Right forelimb (tissue), 1 donor: ENCODE results near the gene LRRC59.
A peak's percentile ranks its signal among the peaks of the same experiment; 100 is the strongest.

ENCODE experiments used
- DNase-seq: peaks from one replicate; pipeline ENCODE4 v3.0.0-alpha.2; 2018

The LRRC59 gene

DNA sequence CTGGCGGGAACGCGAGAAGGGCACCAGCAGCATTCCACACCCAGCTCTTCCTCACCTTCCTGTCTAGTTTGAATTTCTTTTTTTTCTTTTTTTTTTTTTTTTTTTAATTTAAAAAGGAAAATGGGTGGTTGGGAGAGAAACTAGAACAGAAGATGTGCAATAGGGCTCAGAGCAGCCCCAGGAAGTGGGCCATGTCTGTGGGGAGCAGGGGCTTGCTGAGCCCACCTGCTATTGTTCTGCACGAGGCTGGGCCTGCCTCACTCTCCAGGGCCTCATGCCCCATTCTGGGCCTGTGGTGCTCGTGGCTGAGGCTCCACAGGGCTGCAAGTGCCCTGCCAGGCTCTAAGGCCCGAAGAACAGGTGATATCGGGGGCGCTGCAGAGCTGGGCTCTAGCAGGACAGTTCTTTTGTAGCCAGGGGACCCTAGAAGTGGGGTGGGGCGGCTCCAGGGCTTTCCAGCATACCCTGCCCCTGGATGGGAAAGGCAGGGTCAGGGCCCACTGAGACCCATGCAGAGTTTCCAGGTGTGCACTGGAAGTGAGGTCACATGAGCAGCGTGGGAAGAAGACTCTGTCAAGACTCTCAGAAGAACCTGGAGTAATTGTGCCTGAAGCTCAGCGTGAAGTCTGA, 36.7 kb downstream of the LRRC59 start:
- no peak for DNase-seq

DNA sequence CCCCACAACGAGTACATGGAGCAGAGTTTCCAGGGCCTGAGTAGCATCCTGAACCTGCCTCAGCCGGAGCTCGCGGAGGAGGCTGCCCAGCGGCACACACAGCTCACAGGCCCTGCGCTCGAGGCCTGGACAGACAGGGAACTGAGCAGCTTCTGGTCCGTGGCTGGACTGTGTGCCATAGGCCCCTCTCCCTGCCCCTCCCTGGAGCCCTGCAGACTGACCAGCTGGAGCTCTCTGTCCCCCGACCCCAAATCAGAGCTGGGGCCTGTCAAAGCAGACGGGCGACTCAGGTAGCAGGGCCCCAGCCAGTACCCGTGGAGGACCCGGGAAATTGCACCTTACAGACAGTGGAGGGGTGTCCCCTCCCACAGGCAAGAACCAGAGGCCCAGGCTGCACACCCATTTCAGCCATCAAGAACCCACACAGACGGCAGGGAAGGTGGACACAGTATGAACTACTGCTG, 37.3 kb downstream of the LRRC59 start:
- DNase-seq: peak; percentile 35

DNA sequence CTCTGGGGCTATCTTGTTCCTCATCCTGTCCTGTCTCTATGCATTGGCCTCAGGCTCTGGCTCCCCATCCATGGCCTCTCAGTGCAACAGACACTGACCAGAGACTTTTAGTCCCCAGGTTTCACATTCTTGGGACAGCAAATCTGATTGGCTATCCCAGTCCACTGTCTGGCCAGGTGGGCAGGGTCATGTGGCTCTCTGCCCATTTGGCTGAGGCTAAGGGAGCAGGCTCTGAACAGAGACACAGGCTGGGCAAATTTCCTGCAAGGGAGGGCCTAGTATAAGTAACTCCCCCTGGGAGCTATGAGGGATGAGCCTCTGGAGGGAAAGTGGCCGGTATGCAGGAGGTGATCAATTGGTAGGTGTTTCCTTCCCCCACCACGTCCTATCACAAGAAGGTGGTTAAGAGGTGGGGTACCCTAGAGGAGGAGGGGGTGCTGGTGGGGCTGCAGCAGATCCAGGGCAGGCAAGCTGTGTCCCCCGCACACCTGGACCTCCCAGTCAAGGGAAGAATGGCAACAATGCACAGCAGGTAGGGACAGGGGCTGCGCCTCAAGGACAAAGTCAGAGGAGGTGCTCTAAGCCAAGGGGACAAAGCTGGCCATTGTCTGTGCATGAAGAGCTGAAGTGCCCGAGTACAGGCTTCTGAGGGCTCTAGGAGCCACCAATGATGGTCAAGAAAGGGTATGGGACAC, 38.2 kb downstream of the LRRC59 start:
- no peak for DNase-seq

DNA sequence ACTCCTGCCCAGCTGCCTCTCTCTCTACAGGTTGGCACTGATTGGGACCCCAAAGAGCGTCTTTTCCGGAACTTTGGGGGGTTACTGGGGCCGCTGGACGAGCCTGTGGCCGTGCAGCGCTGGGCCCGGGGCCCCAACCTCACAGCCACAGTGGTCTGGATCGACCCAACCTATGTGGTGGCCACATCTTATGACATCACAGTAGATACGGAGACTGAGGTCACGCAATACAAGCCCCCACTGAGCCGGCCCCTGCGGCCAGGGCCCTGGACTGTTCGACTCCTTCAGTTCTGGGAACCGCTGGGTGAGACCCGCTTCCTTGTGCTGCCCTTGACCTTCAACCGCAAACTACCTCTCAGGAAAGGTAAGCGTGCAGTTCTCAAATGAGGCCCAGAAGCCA, 39.1 kb downstream of the LRRC59 start:
- DNase-seq: no peak

- peak; percentile 37 for DNase-seq
Observed at GRCh38 chr17:50356892-50357510, 40.3 kb downstream of the LRRC59 start.

DNA sequence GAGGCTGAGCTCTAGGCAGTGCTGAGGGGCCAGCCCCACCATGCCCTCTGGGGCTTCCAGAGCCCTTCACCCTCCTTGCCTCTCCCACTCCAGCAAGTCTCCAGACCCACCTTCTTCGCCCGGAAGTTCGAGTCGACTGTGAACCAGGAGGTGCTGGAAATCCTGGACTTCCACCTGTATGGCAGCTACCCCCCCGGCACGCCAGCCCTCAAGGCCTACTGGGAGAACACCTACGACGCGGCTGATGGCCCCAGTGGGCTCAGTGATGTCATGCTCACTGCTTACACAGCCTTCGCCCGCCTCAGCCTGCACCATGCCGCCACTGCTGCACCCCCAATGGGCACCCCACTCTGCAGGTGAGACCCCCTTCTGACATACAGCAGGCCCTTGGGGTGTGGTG, 40.9 kb downstream of the LRRC59 start:
- peak; percentile 35 for DNase-seq

- peak; percentile 39 for DNase-seq
Observed at GRCh38 chr17:50355701-50356341, 41.5 kb downstream of the LRRC59 start.

DNA sequence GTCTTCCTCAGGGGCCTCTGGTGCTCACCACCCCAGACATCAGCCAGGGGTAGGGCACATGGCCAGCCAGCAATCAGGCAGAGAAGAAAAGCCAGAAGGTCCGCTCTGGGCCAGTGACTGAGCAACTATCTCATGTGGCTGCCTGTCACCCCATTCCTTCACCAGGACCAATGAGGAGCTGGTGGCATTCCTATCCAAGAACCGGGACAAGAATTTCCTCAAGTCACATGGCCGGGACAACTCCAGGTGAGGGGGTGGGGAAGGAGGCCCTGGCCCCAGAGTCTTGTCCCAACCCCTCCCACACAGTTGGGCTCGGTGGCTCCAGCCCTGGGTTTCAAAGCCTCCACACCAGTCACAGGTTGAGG, 42.0 kb downstream of the LRRC59 start:
- no peak for DNase-seq

DNA sequence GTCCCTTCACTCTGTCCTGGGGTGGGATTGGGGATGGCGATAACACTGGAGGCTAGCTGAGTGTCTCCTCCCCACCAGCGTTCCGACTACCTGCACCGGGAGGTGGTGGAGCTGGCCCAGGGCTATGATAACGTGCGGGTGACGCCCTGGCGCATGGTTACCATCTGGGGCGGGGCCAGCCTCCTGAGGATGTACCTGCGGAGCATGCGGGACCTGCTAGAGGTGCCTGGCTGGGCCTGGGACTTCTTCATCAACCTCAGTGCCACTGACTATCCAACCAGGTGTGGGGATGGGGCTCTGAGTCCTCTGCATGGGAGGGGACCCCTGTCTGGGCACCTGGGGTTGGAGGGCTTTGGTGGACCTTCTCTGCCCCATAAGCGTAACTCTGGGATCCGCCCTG, 42.5 kb downstream of the LRRC59 start:
- DNase-seq: peak; percentile 39

GRCh38 chr17:50354198-50354597, 43.1 kb downstream of the LRRC59 start:
- DNase-seq: no peak

DNA sequence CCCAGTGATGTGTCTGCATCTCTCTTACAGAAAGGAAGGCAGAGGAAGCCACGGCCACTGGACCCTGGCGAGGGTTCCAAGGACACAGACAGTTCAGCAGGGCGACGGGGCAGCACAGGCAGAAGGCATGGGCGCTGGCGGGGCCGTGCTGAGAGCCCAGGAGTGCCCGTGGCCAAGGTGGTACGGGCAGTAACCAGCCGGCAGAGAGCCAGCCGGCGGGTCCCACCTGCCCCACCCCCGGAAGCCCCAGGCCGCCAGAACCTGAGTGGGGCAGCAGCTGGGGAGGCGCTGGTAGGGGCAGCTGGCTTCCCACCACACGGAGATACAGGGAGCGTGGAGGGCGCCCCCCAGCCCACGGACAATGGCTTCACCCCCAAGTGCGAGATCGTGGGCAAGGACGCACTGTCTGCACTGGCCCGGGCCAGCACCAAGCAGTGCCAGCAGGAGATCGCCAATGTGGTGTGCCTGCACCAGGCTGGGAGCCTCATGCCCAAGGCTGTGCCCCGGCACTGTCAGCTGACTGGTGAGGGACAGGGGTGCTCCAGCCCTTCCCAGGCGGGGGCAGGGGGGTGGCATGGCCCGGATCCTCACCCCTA, 43.6 kb downstream of the LRRC59 start:
- DNase-seq: peak; percentile 28

GRCh38 chr17:50352693-50353599, 44.4 kb downstream of the LRRC59 start:
- DNase-seq: no peak

DNA sequence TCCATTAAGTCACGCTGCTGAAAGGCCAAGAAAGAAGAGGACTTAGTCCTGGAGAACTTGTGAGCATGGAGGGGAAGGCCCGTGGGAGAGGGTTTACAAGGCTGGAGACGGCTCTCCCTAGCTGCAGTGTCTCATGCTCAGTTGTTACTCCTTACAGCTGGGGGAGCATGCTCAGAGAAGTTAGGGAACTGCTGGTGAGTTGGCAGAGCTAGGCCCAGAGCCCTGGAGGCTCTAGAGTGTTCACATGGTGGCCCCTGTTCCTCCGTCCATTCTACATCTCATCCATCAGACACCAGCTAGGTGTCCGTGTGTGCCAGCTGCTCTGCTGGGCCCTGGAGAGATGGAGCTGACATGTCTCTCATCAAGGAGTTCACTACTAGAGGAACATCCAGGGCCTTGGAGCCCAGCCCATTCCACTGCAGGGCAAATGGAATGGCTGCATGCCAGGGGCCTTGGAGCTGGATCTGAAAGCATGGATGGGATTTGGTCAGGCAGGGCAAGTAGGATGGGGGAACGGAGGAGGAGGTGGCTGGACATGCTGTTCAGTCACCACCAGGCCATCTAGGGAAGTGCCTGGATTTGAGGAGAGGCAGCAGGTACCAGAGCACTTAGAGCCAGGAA, 45.1 kb downstream of the LRRC59 start:
- no peak for DNase-seq

GRCh38 chr17:50350733-50351132, 46.6 kb downstream of the LRRC59 start:
- no peak for DNase-seq

GRCh38 chr17:50349243-50349600, 48.1 kb downstream of the LRRC59 start:
- peak; percentile 24 for DNase-seq

DNA sequence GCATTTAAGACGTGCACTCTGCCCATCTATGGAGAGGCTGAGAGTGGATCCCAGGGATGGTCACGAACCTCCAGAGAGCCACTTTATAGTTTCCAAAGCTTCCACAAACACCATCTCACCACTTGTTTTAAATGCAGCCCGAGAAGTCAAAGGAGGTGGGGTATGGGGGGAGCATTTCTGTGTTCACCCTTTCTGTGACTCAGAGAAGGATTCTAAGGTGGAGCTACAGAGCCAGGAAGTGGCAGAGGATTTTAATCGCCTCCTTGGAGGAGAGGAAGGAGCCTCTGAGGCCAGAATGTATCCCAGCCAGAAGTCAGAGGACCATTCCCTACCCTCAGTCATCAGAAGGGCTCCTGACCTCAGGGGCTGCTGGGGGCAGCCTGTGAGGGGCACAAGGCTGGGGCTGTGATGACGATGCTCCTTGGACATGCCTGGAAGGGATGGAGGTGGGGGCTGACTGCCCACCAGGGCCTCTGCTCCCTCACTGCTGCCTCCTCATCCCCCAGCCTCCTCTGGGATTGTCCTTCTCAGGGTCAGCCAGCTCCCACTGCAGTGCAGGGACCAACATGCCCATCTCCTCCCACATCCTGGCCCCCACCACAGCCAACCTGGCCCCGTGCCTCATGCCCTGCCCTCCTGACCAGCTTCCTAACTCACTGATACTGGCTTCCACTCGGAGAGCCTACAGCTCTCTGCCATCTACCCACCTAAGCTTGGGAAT, 48.6 kb downstream of the LRRC59 start:
- peak; percentile 20 for DNase-seq

- DNase-seq: no peak
Observed at GRCh38 chr17:50347894-50348291, 49.4 kb downstream of the LRRC59 start.

GRCh38 chr17:50347117-50347893, 50.0 kb downstream of the LRRC59 start:
- peak; percentile 40 for DNase-seq

- no peak for DNase-seq
Observed at GRCh38 chr17:50346313-50347116, 50.8 kb downstream of the LRRC59 start.
